MG63 (cell line): ENCODE data around the gene CDCP1. TPM values are rescaled to one million over a fixed set of nuclear protein-coding genes. Genes with fewer than 3 reads are reported as not detected.
"Not testable (repeated sequence)": the region's sequence is repeated elsewhere in the genome, so short reads cannot be mapped to it uniquely, and the experiment has no call there.

Experiments
- DNase-seq: peaks from one replicate; pipeline ENCODE4 v3.0.0-alpha.2; 2020
- H3K27me3 ChIP-seq: fragments of 250-450 bp; sonication (Bioruptor Pico); 2 replicates; pipeline ENCODE4 v1.5.1; 2020; ENCODE audit warnings: mild to moderate bottlenecking, moderate library complexity
- H3K36me3 ChIP-seq: fragments of 250-450 bp; sonication (Bioruptor Pico); 2 replicates; pipeline ENCODE4 v1.5.1; 2020; ENCODE audit warnings: mild to moderate bottlenecking, moderate library complexity
- H3K4me3 ChIP-seq: fragments of 250-450 bp; sonication (Bioruptor Pico); 2 replicates; pipeline ENCODE4 v1.5.1; 2020; ENCODE audit warnings: mild to moderate bottlenecking, moderate library complexity
- H3K9me3 ChIP-seq: fragments of 250-450 bp; sonication (Bioruptor Pico); 2 replicates; pipeline ENCODE4 v1.5.1; 2020; ENCODE audit warnings: mild to moderate bottlenecking, moderate library complexity
- total RNA-seq: library from RNA; depleted of rRNA; stranded (reverse); fragments of >200 nt; shearing (Covaris generic); gene quantifications from 2 replicates; pipeline ENCODE4 v1.2.3, GENCODE V29; 2014; ENCODE audit warnings: low replicate concordance

CDCP1 gene
- total RNA-seq, 1 experiment from 2014 or later = 0.03 TPM

- H3K36me3 ChIP-seq = no peaks in the 10 kb centered on the region
- H3K27me3 ChIP-seq = no peaks in the 10 kb centered on the region
- peak; percentile 79 for DNase-seq
- H3K9me3 ChIP-seq = no peaks in the 10 kb centered on the region
- H3K4me3 ChIP-seq = no peak overlapping the region
These were observed 61.1 kb downstream of the CDCP1 start for GRCh38 chr3:45084820-45085816.

GRCh38 chr3:45084361-45084760 lies 61.8 kb downstream of the CDCP1 start:
- Histone ChIP-seq H3K36me3 (no peaks in the 10 kb centered on the region), H3K27me3 (no peaks in the 10 kb centered on the region), H3K9me3 (no peaks in the 10 kb centered on the region), H3K4me3 (no peak overlapping the region)
- no peak for DNase-seq

- DNase-seq = no peak
- no peaks in the 10 kb centered on the region for H3K9me3 ChIP-seq
- H3K36me3 ChIP-seq = no peaks in the 10 kb centered on the region
- no peak overlapping the region for H3K4me3 ChIP-seq
- H3K27me3 ChIP-seq = no peaks in the 10 kb centered on the region
These were observed 63.2 kb downstream of the CDCP1 start for GRCh38 chr3:45083023-45083422.

- peak; percentile 13 for DNase-seq
- Histone ChIP-seq H3K9me3 (no peaks in the 10 kb centered on the region), H3K27me3 (no peaks in the 10 kb centered on the region), H3K4me3 (no peak overlapping the region), H3K36me3 (no peaks in the 10 kb centered on the region)
These were observed 64.0 kb downstream of the CDCP1 start for GRCh38 chr3:45082142-45082538.

- H3K36me3 ChIP-seq = no peaks in the 10 kb centered on the region
- H3K4me3 ChIP-seq = no peak overlapping the region
- H3K27me3 ChIP-seq = no peaks in the 10 kb centered on the region
- no peaks in the 10 kb centered on the region for H3K9me3 ChIP-seq
- no peak for DNase-seq
These were observed 64.6 kb downstream of the CDCP1 start for GRCh38 chr3:45081506-45082141.

- Histone ChIP-seq H3K4me3 (no peak overlapping the region), H3K27me3 (no peaks in the 10 kb centered on the region), H3K36me3 (no peaks in the 10 kb centered on the region), H3K9me3 (no peaks in the 10 kb centered on the region)
- no peak for DNase-seq
These were observed 65.4 kb downstream of the CDCP1 start for GRCh38 chr3:45080824-45081223.

- DNase-seq = no peak
- Histone ChIP-seq H3K9me3 (no peaks in the 10 kb centered on the region), H3K36me3 (no peaks in the 10 kb centered on the region), H3K4me3 (no peak overlapping the region), H3K27me3 (no peaks in the 10 kb centered on the region)
These were observed 66.5 kb downstream of the CDCP1 start for GRCh38 chr3:45079715-45080114.

GRCh38 chr3:45078910-45079522 lies 67.2 kb downstream of the CDCP1 start:
- Histone ChIP-seq H3K4me3 (no peak overlapping the region), H3K27me3 (no peaks in the 10 kb centered on the region), H3K36me3 (no peaks in the 10 kb centered on the region), H3K9me3 (no peaks in the 10 kb centered on the region)
- DNase-seq = no peak

- not testable (repeated sequence) for DNase-seq, H3K4me3 ChIP-seq, H3K36me3 ChIP-seq, H3K9me3 ChIP-seq, H3K27me3 ChIP-seq
These were observed 67.9 kb downstream of the CDCP1 start for GRCh38 chr3:45078256-45078655.

- no peak for DNase-seq
- Histone ChIP-seq H3K9me3 (no peaks in the 10 kb centered on the region), H3K4me3 (no peak overlapping the region)
These were observed 70.2 kb downstream of the CDCP1 start for GRCh38 chr3:45075821-45076625.

GRCh38 chr3:45071075-45071474 lies 75.1 kb downstream of the CDCP1 start:
- Histone ChIP-seq H3K27me3 (no peaks in the 10 kb centered on the region), H3K4me3 (no peak overlapping the region), H3K36me3 (no peaks in the 10 kb centered on the region), H3K9me3 (no peaks in the 10 kb centered on the region)
- no peak for DNase-seq

More at GRCh38 chr3:45075821-45076625, 70.2 kb downstream of the CDCP1 start:
- Histone ChIP-seq H3K27me3 (no peaks in the 10 kb centered on the region), H3K36me3 (no peaks in the 10 kb centered on the region)

- no peak for DNase-seq
- Histone ChIP-seq H3K9me3 (no peaks in the 10 kb centered on the region), H3K36me3 (no peaks in the 10 kb centered on the region), H3K27me3 (no peaks in the 10 kb centered on the region), H3K4me3 (no peak overlapping the region)
These were observed 78.2 kb downstream of the CDCP1 start for GRCh38 chr3:45067941-45068340.

GRCh38 chr3:45067486-45067885 lies 78.7 kb downstream of the CDCP1 start:
- no peak overlapping the region for H3K4me3 ChIP-seq
- no peaks in the 10 kb centered on the region for H3K27me3 ChIP-seq
- no peaks in the 10 kb centered on the region for H3K9me3 ChIP-seq
- H3K36me3 ChIP-seq = no peaks in the 10 kb centered on the region
- DNase-seq = no peak

GRCh38 chr3:45066109-45066801 lies 79.9 kb downstream of the CDCP1 start:
- DNase-seq = no peak
- no peaks in the 10 kb centered on the region for H3K36me3 ChIP-seq
- no peaks in the 10 kb centered on the region for H3K27me3 ChIP-seq
- no peaks in the 10 kb centered on the region for H3K9me3 ChIP-seq
- no peak overlapping the region for H3K4me3 ChIP-seq

GRCh38 chr3:45065373-45065720 lies 80.8 kb downstream of the CDCP1 start:
- no peaks in the 10 kb centered on the region for H3K36me3 ChIP-seq
- H3K4me3 ChIP-seq = no peak overlapping the region
- H3K9me3 ChIP-seq = no peaks in the 10 kb centered on the region
- DNase-seq = no peak
- H3K27me3 ChIP-seq = no peaks in the 10 kb centered on the region
